Measurements from ENCODE around the gene MCM10.
"Not testable (repeated sequence)": the region's sequence is repeated elsewhere in the genome, so short reads cannot be mapped to it uniquely, and the experiment has no call there.

MCM10 gene

DNA sequence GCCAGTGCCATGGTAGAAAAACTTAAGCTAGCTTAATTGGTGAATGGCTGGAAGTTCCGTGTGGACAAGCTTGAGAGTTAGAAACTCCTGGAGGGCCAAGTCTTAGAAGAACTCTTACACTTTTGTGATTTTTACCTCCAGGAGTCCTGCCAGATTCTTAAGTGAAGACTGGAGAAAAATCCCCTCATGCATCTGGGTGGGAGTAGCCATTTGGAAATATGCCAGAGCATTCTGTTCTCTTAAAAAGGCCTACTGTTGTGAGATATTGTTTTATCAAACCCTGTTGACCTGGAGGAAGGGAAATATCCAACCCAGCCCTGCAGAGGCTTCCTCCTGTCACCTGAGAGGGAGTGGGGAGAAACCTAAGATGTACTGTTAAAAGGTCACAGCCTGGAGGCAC lies 17.6 kb upstream of the MCM10 start:
- H3K27me3 ChIP-seq (ENCODE audit: control insufficient read depth, insufficient read depth, low read length) = no peaks in the 10 kb centered on the region
- H3K36me3 ChIP-seq (ENCODE audit: control insufficient read depth, insufficient read depth, low read length) = no peaks in the 10 kb centered on the region
- no peak overlapping the region for H3K27ac ChIP-seq (ENCODE audit: low read depth, low read length)
- H3K9ac ChIP-seq (ENCODE audit: low read length) = no peak overlapping the region
- H3K4me1 ChIP-seq (ENCODE audit: control insufficient read depth, insufficient read depth, low read length) = no peaks in the 10 kb centered on the region
- no peak overlapping the region for H3K4me3 ChIP-seq (ENCODE audit: low read length)

DNA sequence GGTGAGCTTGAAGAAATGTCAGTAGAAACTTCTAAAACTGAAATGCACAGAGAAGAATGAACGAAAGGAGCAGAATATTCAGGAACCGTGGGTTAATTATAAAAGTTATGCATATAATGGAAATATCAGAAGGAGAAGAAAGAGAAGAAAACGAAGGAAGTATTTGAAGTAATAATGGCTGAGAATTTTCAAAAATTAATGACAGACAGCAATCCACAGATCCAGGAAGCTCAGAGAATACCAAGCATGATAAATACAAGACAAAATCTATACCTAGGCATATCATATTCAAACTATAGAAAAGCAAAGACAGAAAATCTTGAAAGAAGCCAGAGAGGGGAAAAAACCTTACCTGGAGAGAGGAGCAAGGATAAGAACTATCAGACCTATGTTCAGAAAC lies 16.5 kb upstream of the MCM10 start:
- no peaks in the 10 kb centered on the region for H3K4me1 ChIP-seq (ENCODE audit: control insufficient read depth, insufficient read depth, low read length)
- no peak overlapping the region for H3K4me3 ChIP-seq (ENCODE audit: low read length)
- no peak overlapping the region for H3K27ac ChIP-seq (ENCODE audit: low read depth, low read length)
- no peaks in the 10 kb centered on the region for H3K36me3 ChIP-seq (ENCODE audit: control insufficient read depth, insufficient read depth, low read length)
- no peak overlapping the region for H3K9ac ChIP-seq (ENCODE audit: low read length)
- H3K27me3 ChIP-seq (ENCODE audit: control insufficient read depth, insufficient read depth, low read length) = no peaks in the 10 kb centered on the region

DNA sequence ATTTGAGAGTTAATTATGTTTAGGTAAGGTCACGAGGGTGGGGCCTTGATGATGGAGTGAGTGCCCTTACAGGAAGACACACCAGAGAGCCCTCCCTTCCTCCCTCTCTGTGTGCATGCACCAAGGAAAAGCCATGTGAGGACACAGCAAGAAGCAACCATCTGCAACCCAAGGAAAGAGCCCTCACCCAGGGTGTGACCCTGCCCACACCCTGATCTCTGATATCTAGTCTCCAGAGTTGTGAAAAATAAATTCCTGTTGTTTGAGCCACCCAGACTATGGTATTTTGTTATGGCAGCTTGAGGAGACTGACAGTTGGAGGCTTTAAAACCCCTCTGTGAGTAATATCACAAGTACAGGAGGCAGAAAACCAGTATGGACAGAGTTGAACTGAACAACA lies 15.0 kb upstream of the MCM10 start:
- Histone ChIP-seq H3K9ac (ENCODE audit: low read length) (no peak overlapping the region), H3K27me3 (ENCODE audit: control insufficient read depth, insufficient read depth, low read length) (no peaks in the 10 kb centered on the region), H3K36me3 (ENCODE audit: control insufficient read depth, insufficient read depth, low read length) (no peaks in the 10 kb centered on the region), H3K4me1 (ENCODE audit: control insufficient read depth, insufficient read depth, low read length) (no peaks in the 10 kb centered on the region), H3K27ac (ENCODE audit: low read depth, low read length) (no peak overlapping the region), H3K4me3 (ENCODE audit: low read length) (no peak overlapping the region)

DNA sequence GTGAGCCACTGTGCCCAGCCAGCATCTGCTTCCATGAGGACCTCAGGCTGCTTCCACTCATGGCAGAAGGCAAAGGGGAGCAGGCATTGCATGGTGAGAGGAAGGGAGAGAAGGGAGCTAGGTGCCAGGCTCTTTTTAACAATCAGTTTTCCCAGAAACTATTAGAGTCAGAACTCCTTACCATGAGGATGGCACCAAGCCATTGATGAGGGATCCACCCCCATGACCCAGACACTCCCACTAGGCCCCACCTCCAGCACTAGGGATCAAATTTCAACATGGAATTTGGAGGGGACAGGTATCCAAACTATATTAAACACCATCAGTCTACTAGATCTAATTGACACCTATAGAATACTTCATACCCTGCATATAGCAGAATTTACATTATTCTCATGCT lies 14.2 kb upstream of the MCM10 start:
- no peaks in the 10 kb centered on the region for H3K4me1 ChIP-seq (ENCODE audit: control insufficient read depth, insufficient read depth, low read length)
- H3K36me3 ChIP-seq (ENCODE audit: control insufficient read depth, insufficient read depth, low read length) = no peaks in the 10 kb centered on the region
- H3K27me3 ChIP-seq (ENCODE audit: control insufficient read depth, insufficient read depth, low read length) = no peaks in the 10 kb centered on the region
- no peak overlapping the region for H3K4me3 ChIP-seq (ENCODE audit: low read length)
- H3K9ac ChIP-seq (ENCODE audit: low read length) = no peak overlapping the region
- H3K27ac ChIP-seq (ENCODE audit: low read depth, low read length) = no peak overlapping the region

DNA sequence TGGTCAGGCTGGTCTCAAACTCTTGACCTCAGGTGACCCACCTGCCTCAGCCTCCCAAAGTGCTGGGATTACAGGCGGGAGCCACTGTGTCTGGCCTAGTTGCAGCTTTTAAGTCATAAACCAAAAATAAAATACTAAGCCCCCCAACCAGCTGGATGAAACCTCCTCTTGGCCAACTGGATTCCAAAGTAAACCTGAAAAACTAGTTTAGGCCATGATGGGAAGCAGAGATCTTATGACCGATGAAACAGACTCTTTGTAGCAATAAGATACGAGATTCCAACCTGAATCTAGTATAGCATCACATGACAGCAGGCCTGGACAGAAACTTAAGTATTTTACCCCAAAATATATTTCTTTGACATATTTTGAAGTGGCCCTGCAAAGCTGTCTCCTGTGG lies 9.1 kb upstream of the MCM10 start:
- no peaks in the 10 kb centered on the region for H3K27me3 ChIP-seq (ENCODE audit: control insufficient read depth, insufficient read depth, low read length)
- H3K36me3 ChIP-seq (ENCODE audit: control insufficient read depth, insufficient read depth, low read length) = no peaks in the 10 kb centered on the region
- H3K27ac ChIP-seq (ENCODE audit: low read depth, low read length) = no peak overlapping the region
- H3K4me3 ChIP-seq (ENCODE audit: low read length) = no peak overlapping the region
- no peak overlapping the region for H3K9ac ChIP-seq (ENCODE audit: low read length)
- H3K4me1 ChIP-seq (ENCODE audit: control insufficient read depth, insufficient read depth, low read length) = no peaks in the 10 kb centered on the region

DNA sequence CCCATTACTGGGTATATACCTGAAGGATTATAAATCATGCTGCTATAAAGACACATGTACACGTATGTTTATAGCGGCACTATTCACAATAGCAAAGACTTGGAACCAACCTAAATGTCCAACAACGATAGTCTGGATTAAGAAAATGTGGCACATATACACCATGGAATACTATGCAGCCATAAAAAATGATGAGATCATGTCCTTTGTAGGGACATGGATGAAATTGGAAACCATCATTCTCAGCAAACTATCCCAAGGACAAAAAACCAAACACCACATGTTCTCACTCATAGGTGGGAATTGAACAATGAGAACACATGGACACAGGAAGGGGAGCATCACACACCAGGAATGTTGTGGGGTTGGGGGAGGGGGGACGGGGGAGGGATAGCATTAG lies 5.5 kb upstream of the MCM10 start:
- not testable (repeated sequence) for H3K36me3 ChIP-seq (ENCODE audit: control insufficient read depth, insufficient read depth, low read length); H3K27me3 ChIP-seq (ENCODE audit: control insufficient read depth, insufficient read depth, low read length); H3K4me1 ChIP-seq (ENCODE audit: control insufficient read depth, insufficient read depth, low read length); H3K4me3 ChIP-seq (ENCODE audit: low read length); H3K27ac ChIP-seq (ENCODE audit: low read depth, low read length); H3K9ac ChIP-seq (ENCODE audit: low read length)

DNA sequence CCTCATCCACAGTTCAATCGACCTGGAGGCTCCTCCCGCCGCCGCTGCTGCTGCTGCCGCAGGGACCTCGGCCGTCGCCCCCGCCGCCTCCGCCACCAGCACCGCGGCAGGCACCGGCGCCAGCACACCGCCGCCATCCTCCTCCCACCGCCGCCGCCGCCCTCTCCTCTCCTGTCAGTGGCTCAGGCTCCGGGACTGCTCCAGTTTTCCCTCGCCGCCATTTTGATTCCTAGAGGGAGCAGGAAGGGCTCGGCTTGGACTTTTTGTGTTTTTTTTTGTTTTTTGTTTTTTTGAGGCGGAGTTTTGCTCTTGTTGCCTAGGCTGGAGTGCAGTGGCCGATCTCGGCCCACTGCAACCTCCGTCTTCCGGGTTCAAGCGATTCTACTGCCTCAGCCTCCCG lies 3.0 kb upstream of the MCM10 start:
- H3K36me3 ChIP-seq (ENCODE audit: control insufficient read depth, insufficient read depth, low read length) = no peaks in the 10 kb centered on the region
- peak overlapping the region; percentile 42 for H3K4me3 ChIP-seq (ENCODE audit: low read length)
- H3K9ac ChIP-seq (ENCODE audit: low read length) = no peak overlapping the region
- H3K27ac ChIP-seq (ENCODE audit: low read depth, low read length) = no peak overlapping the region
- no peaks in the 10 kb centered on the region for H3K27me3 ChIP-seq (ENCODE audit: control insufficient read depth, insufficient read depth, low read length)
- peaks cover 6% of the 10 kb centered on the region for H3K4me1 ChIP-seq (ENCODE audit: control insufficient read depth, insufficient read depth, low read length)

DNA sequence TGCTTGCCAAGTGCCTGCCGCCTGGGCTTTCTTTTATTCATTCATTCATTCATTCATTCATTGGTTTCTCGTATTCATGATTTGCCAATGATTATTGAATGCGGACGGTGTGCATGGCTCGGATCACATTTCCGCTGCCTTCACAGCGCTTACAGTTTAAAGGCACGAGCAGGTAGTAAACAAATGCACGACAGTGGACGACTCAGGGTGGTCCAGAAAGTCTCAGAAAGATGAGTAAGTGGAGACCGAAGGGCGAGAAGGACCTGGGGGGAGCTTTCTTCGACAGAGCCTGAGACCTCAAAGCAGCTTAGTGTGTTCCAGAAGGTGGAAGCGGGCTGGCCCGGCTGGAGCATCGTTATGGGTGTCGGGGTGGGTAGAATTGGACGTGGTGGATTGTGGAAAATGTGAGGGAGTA lies 506 bp downstream of the MCM10 start:
- Histone ChIP-seq H3K4me3 (ENCODE audit: low read length) (peak overlapping the region; percentile 46), H3K9ac (ENCODE audit: low read length) (no peak overlapping the region), H3K27me3 (ENCODE audit: control insufficient read depth, insufficient read depth, low read length) (no peaks in the 10 kb centered on the region), H3K36me3 (ENCODE audit: control insufficient read depth, insufficient read depth, low read length) (no peaks in the 10 kb centered on the region), H3K27ac (ENCODE audit: low read depth, low read length) (no peak overlapping the region), H3K4me1 (ENCODE audit: control insufficient read depth, insufficient read depth, low read length) (peaks cover 6% of the 10 kb centered on the region)

DNA sequence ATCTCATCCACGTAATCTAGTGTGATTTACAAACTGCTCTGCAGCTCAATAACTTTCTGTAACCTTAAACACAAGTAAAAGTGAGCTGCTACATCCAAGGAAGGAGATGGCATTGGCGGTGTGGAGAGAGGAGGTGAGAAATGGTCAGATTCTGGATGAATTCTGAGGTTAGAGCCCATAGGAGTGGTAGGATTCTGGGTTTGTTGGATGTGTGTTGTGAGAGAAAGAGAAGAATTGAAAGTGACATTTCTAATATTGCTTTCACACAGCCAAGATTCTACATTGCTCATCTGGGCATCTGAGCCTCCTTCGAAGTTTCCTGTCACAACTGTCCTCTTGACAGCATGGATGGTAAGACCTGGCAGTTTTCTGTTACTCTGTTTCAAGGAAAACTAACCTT lies 2.5 kb downstream of the MCM10 start:
- Histone ChIP-seq H3K4me3 (ENCODE audit: low read length) (no peak overlapping the region), H3K27me3 (ENCODE audit: control insufficient read depth, insufficient read depth, low read length) (no peaks in the 10 kb centered on the region), H3K36me3 (ENCODE audit: control insufficient read depth, insufficient read depth, low read length) (no peaks in the 10 kb centered on the region)

DNA sequence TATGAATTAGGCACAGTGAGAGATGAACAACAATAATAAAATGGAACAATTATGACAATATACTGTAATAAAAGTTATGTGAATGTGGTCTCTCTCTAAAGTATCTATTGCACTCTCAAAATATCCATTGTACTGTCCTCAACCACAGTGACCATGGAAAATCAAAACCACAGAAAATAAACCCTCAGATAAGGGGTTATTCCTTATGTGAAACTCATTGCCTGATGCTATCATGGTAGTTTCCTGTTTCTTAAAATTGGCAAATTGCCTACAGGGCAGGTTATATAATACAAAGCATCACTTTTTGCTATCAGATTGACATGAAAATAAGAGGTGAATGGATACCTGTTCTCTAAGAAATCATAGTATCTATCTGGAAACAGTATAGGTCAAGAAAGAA lies 3.8 kb downstream of the MCM10 start:
- Histone ChIP-seq H3K4me1 (ENCODE audit: control insufficient read depth, insufficient read depth, low read length) (peaks cover 6% of the 10 kb centered on the region), H3K27me3 (ENCODE audit: control insufficient read depth, insufficient read depth, low read length) (no peaks in the 10 kb centered on the region)

More for the DNA sequence above, 2.5 kb downstream of the MCM10 start:
- Histone ChIP-seq H3K9ac (ENCODE audit: low read length) (no peak overlapping the region), H3K27ac (ENCODE audit: low read depth, low read length) (no peak overlapping the region), H3K4me1 (ENCODE audit: control insufficient read depth, insufficient read depth, low read length) (peaks cover 6% of the 10 kb centered on the region)

DNA sequence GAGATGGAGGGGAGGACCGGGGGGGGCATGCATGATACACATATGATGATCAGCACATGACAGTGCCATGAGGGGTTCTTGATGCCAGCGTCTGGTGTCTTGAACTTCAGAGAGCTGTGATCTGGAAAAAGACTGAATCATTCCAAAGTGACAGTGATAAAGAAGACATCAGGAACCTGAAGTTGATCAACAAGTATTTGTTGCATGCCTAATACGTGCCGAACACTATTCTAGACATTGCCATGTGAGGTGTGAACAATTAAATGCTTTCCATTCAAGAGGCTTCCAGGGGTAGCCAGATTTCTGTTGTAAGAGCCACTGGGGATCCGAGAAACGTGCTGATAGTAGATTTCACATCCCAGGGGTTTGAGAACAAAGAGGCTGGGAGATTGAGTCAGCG lies 6.2 kb downstream of the MCM10 start:
- H3K27ac ChIP-seq (ENCODE audit: low read depth, low read length) = no peak overlapping the region
- no peaks in the 10 kb centered on the region for H3K4me1 ChIP-seq (ENCODE audit: control insufficient read depth, insufficient read depth, low read length)
- no peaks in the 10 kb centered on the region for H3K36me3 ChIP-seq (ENCODE audit: control insufficient read depth, insufficient read depth, low read length)
- no peak overlapping the region for H3K9ac ChIP-seq (ENCODE audit: low read length)
- no peak overlapping the region for H3K4me3 ChIP-seq (ENCODE audit: low read length)
- no peaks in the 10 kb centered on the region for H3K27me3 ChIP-seq (ENCODE audit: control insufficient read depth, insufficient read depth, low read length)

More for the DNA sequence above, 3.8 kb downstream of the MCM10 start:
- H3K36me3 ChIP-seq (ENCODE audit: control insufficient read depth, insufficient read depth, low read length) = no peaks in the 10 kb centered on the region
- no peak overlapping the region for H3K9ac ChIP-seq (ENCODE audit: low read length)
- no peak overlapping the region for H3K4me3 ChIP-seq (ENCODE audit: low read length)
- H3K27ac ChIP-seq (ENCODE audit: low read depth, low read length) = no peak overlapping the region

DNA sequence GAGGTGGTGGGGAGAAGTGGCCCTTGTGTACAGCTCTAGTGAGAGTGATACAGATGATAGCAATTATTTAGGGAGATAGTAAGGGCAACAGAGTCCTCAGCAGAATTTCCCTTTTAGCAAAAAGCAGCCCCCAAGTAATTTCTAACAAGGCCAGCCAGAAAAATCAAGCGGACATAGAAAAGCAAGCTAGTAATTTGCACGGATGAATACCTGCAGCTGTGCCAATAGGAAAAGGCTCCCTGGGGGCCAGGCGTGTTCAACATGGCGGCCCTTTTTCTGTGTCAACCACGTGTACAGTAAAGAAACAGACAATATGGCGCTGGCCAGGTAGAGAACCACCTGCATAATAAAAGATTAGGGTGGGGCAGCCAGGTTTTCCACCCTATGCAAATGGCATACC lies 7.4 kb downstream of the MCM10 start:
- Histone ChIP-seq H3K9ac (ENCODE audit: low read length) (no peak overlapping the region), H3K4me1 (ENCODE audit: control insufficient read depth, insufficient read depth, low read length) (no peaks in the 10 kb centered on the region), H3K36me3 (ENCODE audit: control insufficient read depth, insufficient read depth, low read length) (no peaks in the 10 kb centered on the region), H3K27ac (ENCODE audit: low read depth, low read length) (no peak overlapping the region), H3K4me3 (ENCODE audit: low read length) (no peak overlapping the region), H3K27me3 (ENCODE audit: control insufficient read depth, insufficient read depth, low read length) (no peaks in the 10 kb centered on the region)

DNA sequence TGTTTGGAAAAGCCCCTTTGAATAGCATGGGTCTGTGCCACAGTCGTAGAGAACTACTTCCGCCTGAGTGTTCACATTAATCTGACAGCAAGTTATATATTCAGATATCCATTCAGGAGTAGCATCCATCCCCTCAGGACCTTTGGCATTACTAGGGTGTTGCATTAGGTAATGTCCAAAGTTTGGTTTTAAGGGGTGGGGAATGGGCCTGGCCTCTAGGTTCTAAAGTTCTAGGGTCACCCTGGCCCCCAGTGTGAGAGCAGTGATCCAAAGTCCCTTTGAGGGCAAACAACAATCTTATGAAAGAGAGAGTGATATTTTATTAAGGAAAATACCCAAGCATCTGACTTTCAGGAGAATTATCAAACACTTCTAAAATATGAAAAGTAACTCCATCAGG lies 12.3 kb downstream of the MCM10 start:
- H3K27ac ChIP-seq (ENCODE audit: low read depth, low read length) = no peak overlapping the region
- H3K4me1 ChIP-seq (ENCODE audit: control insufficient read depth, insufficient read depth, low read length) = no peaks in the 10 kb centered on the region
- H3K9ac ChIP-seq (ENCODE audit: low read length) = no peak overlapping the region
- H3K27me3 ChIP-seq (ENCODE audit: control insufficient read depth, insufficient read depth, low read length) = no peaks in the 10 kb centered on the region
- no peaks in the 10 kb centered on the region for H3K36me3 ChIP-seq (ENCODE audit: control insufficient read depth, insufficient read depth, low read length)
- H3K4me3 ChIP-seq (ENCODE audit: low read length) = no peak overlapping the region

DNA sequence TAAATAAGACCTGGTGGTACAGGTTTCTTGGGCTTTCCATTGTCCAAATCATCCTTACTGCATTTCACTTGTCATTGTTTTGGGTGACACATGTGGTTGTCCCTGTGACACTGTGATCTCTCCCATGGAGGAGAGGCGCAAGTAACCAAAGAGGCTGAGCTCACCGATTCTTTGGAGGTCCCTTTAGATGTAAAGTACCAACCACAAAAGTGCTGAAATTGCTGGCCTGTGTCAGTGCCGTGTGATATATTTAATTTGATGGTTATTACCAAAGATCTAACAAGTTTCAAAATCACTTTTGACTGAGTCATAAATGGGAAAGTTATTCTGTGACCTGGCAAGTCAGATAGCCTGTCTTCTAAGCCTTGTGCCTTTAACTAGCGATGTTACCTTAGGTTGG lies 19.4 kb downstream of the MCM10 start:
- no peaks in the 10 kb centered on the region for H3K27me3 ChIP-seq (ENCODE audit: control insufficient read depth, insufficient read depth, low read length)
- H3K36me3 ChIP-seq (ENCODE audit: control insufficient read depth, insufficient read depth, low read length) = no peaks in the 10 kb centered on the region
- no peak overlapping the region for H3K4me3 ChIP-seq (ENCODE audit: low read length)
- no peak overlapping the region for H3K9ac ChIP-seq (ENCODE audit: low read length)
- H3K27ac ChIP-seq (ENCODE audit: low read depth, low read length) = no peak overlapping the region
- H3K4me1 ChIP-seq (ENCODE audit: control insufficient read depth, insufficient read depth, low read length) = no peaks in the 10 kb centered on the region

Measured in rectal smooth muscle tissue (tissue), 1 donor.